A549 (cell line): ENCODE results near the gene ANO3. TPM values are rescaled to one million over a fixed set of nuclear protein-coding genes. Genes with fewer than 3 reads are reported as not detected.

Source experiments
- ATAC-seq, 2 experiments: fragments of 200-7000 bp in 1 of 2; fragments of >200 bp in 1 of 2; cut with Nextera tagmentation in 1 of 2; cut with Tn5 transposase in 1 of 2; 3 replicates each; pipeline versions ENCODE4 v1.8.0 to v1.9.1; 2018 to 2020; ENCODE audit warnings: mild to moderate bottlenecking in 1 of 2, moderate library complexity in 1 of 2
- CTCF ChIA-PET: fragments of 300-600 bp; sonication (Branson Sonifier 250); formaldehyde crosslinking; extraction: SDS; loops from one replicate; lab custom pipeline; 2021; ENCODE audit warnings: antibody characterized with exemption, inconsistent platforms; lab: Yijun Ruan, JAX
- POLR2A ChIA-PET: fragments of 350-600 bp; formaldehyde crosslinking; extraction: SDS; loops from one replicate; lab custom pipeline; 2021; ENCODE audit warnings: antibody characterized with exemption, inconsistent platforms; lab: Yijun Ruan, JAX
- DNase-seq, 2 experiments: peaks; one replicate each; pipeline versions ENCODE4 v3.0.0 to v3.0.0-alpha.2; 2011 to 2016; ENCODE audit warnings: low read depth in 1 of 2, low spot score in 1 of 2
- FAIRE-seq: peaks from 2 replicates; lab custom pipeline; 2011; peaks lifted over from hg19 to GRCh38; lab: Jason Lieb, UNC
- H3K27ac ChIP-seq, 2 experiments: fragments of >200 bp; sonication (Bioruptor Twin); formaldehyde crosslinking; 3 replicates each; pipeline ENCODE4 v1.5.1; 2016 to 2017
- H3K4me1 ChIP-seq: fragments of >200 bp; sonication (Bioruptor Twin); formaldehyde crosslinking; 3 replicates; pipeline ENCODE4 v1.6.1; 2016
- H3K4me2 ChIP-seq: fragments of >200 bp; sonication (Bioruptor Twin); formaldehyde crosslinking; 3 replicates; pipeline ENCODE4 v1.6.1; 2016
- H3K4me3 ChIP-seq: fragments of >200 bp; sonication (Bioruptor Twin); formaldehyde crosslinking; 3 replicates; pipeline ENCODE4 v1.5.1; 2016
- H3K9me3 ChIP-seq: fragments of >200 bp; sonication (Bioruptor Twin); formaldehyde crosslinking; 3 replicates; pipeline ENCODE4 v1.6.1; 2016
- ATOH8 ChIP-seq: fragments of 250-450 bp; sonication (Bioruptor Pico); IDR thresholded peaks from 2 replicates; pipeline ENCODE4 v1.5.0; 2020; ENCODE audit warnings: low read depth, mild to moderate bottlenecking, moderate library complexity
- BCL3 ChIP-seq: fragments of >200 bp; sonication (Bioruptor Twin); formaldehyde crosslinking; IDR thresholded peaks from 3 replicates; pipeline ENCODE4 v1.6.1; 2016
- CBX2 ChIP-seq: fragments of 200-600 bp; sonication (generic); IDR thresholded peaks from 2 replicates; pipeline ENCODE4 v1.6.1; 2016; ENCODE audit warnings: low read depth, mild to moderate bottlenecking, borderline replicate concordance
- CHD2 ChIP-seq: fragments of 150-350 bp; IDR thresholded peaks from 2 replicates; pipeline ENCODE4 v1.6.1; 2014; ENCODE audit warnings: low read length; ENCODE audit not compliant: partially characterized antibody
- CHD4 ChIP-seq: fragments of 200-600 bp; sonication (generic); IDR thresholded peaks from 2 replicates; pipeline ENCODE4 v1.6.1; 2016; ENCODE audit warnings: antibody characterized with exemption, mild to moderate bottlenecking, borderline replicate concordance
- E2F6 ChIP-seq: IDR thresholded peaks from 2 replicates; pipeline ENCODE4 v1.6.1; 2012; ENCODE audit warnings: low read depth, borderline replicate concordance
- EHMT2 ChIP-seq: fragments of 200-600 bp; sonication (generic); IDR thresholded peaks from 2 replicates; pipeline ENCODE4 v1.6.1; 2016; ENCODE audit warnings: antibody characterized with exemption, low read depth, mild to moderate bottlenecking, moderate library complexity
- HDAC2 ChIP-seq: fragments of 200-600 bp; sonication (generic); IDR thresholded peaks from 2 replicates; pipeline ENCODE4 v1.6.1; 2016
- HES2 ChIP-seq: fragments of >200 bp; sonication (Bioruptor Twin); formaldehyde crosslinking; IDR thresholded peaks from 2 replicates; pipeline ENCODE4 v1.6.1; 2016
- HEYL ChIP-seq: fragments of 250-450 bp; sonication (Bioruptor Pico); IDR thresholded peaks from 2 replicates; pipeline ENCODE4 v1.8.0; 2021; ENCODE audit warnings: mild to moderate bottlenecking, moderate library complexity
- HOXB13 ChIP-seq: fragments of 250-450 bp; sonication (Bioruptor Pico); IDR thresholded peaks from 2 replicates; pipeline ENCODE4 v1.5.0; 2020; ENCODE audit warnings: low read depth, mild to moderate bottlenecking, moderate library complexity
- HOXB5 ChIP-seq: fragments of 250-450 bp; sonication (Bioruptor Pico); IDR thresholded peaks from 2 replicates; pipeline ENCODE4 v1.5.0; 2020; ENCODE audit warnings: mild to moderate bottlenecking, moderate library complexity
- JUN ChIP-seq, 2 experiments: fragments of >200 bp; sonication (Bioruptor Twin); formaldehyde crosslinking; IDR thresholded peaks; 2 replicates in 1 of 2; 3 replicates in 1 of 2; pipeline ENCODE4 v1.6.1; 2016 to 2017
- KDM5A ChIP-seq: fragments of 200-600 bp; sonication (generic); IDR thresholded peaks from 2 replicates; pipeline ENCODE4 v1.6.1; 2016; ENCODE audit warnings: antibody characterized with exemption, mild to moderate bottlenecking
- MAFK ChIP-seq: fragments of 450-650 bp; IDR thresholded peaks from 2 replicates; pipeline ENCODE4 v1.6.1; 2014; ENCODE audit not compliant: partially characterized antibody
- NPAS2 ChIP-seq: fragments of 250-450 bp; sonication (Bioruptor Pico); IDR thresholded peaks from 2 replicates; pipeline ENCODE4 v1.8.0; 2022; ENCODE audit warnings: mild to moderate bottlenecking, moderate library complexity, borderline replicate concordance
- PBX3 ChIP-seq: IDR thresholded peaks from 2 replicates; pipeline ENCODE4 v1.6.1; 2012
- RAD21 ChIP-seq, 2 experiments: fragments of >200 bp in 1 of 2; sonication (Bioruptor Twin) in 1 of 2; formaldehyde crosslinking in 1 of 2; IDR thresholded peaks in 1 of 2; conservative IDR thresholded peaks in 1 of 2; 2 replicates in 1 of 2; 3 replicates in 1 of 2; pipeline ENCODE4 v1.6.1; 2012 to 2018; ENCODE audit warnings: inconsistent platforms in 1 of 2
- RCOR1 ChIP-seq: fragments of 150-350 bp; IDR thresholded peaks from 2 replicates; pipeline ENCODE4 v1.6.1; 2014; ENCODE audit warnings: antibody characterized with exemption, low read length, low read depth
- REST ChIP-seq: fragments of 200-600 bp; sonication (generic); IDR thresholded peaks from 2 replicates; pipeline ENCODE4 v1.6.1; 2016; ENCODE audit warnings: antibody characterized with exemption, mild to moderate bottlenecking, moderate library complexity
- TFCP2L1 ChIP-seq: fragments of 250-450 bp; sonication (Bioruptor Pico); IDR thresholded peaks from 2 replicates; pipeline ENCODE4 v1.5.0; 2021; ENCODE audit warnings: mild to moderate bottlenecking
- TP53 ChIP-seq: fragments of 250-450 bp; sonication (Bioruptor Pico); IDR thresholded peaks from 2 replicates; pipeline ENCODE4 v1.5.0; 2021; ENCODE audit warnings: mild to moderate bottlenecking, moderate library complexity
- ZSCAN20 ChIP-seq: fragments of 250-450 bp; sonication (Bioruptor Pico); IDR thresholded peaks from 2 replicates; pipeline ENCODE4 v1.8.0; 2022; ENCODE audit warnings: mild to moderate bottlenecking, moderate library complexity
- WGBS: methylation state at CpG from one replicate; pipeline ENCODE4 v1.1.6; 2017; ENCODE audit errors: missing lambda C conversion rate; 5-methylcytosine and 5-hydroxymethylcytosine counted together
- polyA plus RNA-seq, 4 experiments: library from polyadenylated mRNA; depleted of rRNA in 3 of 4; stranded (reverse); fragments of >200 nt; fragmentation: RNase III in 1 of 4; extraction: RNeasy Plus Mini Kit Qiagen cat#74134 plus additional on column Dnase treatment in 1 of 4; gene quantifications; 2 replicates in 3 of 4; 3 replicates in 1 of 4; pipeline ENCODE4 v1.2.3, GENCODE V29; 2011 to 2017

ANO3 gene
- polyA plus RNA-seq, 2 of the 4 experiments (the other 2 are of a cell fraction), result not detected

- FAIRE-seq (no peak), DNase-seq (no peak), ATAC-seq (no peak)
- no peak for TF ChIP-seq HES2
- no peak for TF ChIP-seq TP53 (CRISPR knock-in tag)
- no peak for TF ChIP-seq JUN (IDR thresholded peaks at IDR 0.05)
- TF ChIP-seq HEYL, result no peak
- no peak for TF ChIP-seq PBX3
- no peak for TF ChIP-seq HOXB13 (CRISPR knock-in tag)
- TF ChIP-seq EHMT2, result no peak
- no peak for TF ChIP-seq HOXB5 (CRISPR knock-in tag)
- Histone ChIP-seq H3K9me3 (no peaks in the 10 kb centered on the region), H3K4me2 (no peak overlapping the region), H3K4me3 (no peak overlapping the region), H3K27ac (no peak overlapping the region), H3K4me1 (no peaks in the 10 kb centered on the region)
- CTCF ChIA-PET, result no interaction called here
- 3% methylated on average over 1 of the region's 1 CpG for WGBS
- POLR2A ChIA-PET, result no interaction called here
These were observed 67.4 kb downstream of the ANO3 start for GRCh38 chr11:26399336-26399735.

- WGBS, result 42% methylated on average over 5 of the region's 5 CpGs
- FAIRE-seq (no peak), ATAC-seq (no peak), DNase-seq (no peak)
- H3K27ac ChIP-seq, result no peak overlapping the region
- no peak overlapping the region for H3K4me2 ChIP-seq
- H3K4me3 ChIP-seq, result no peak overlapping the region
- TF ChIP-seq NPAS2 (CRISPR knock-in tag) (no peak), CHD4 (no peak), REST (no peak), MAFK (peak; percentile 82)
- H3K9me3 ChIP-seq, result no peaks in the 10 kb centered on the region
- CTCF ChIA-PET, result no interaction called here
- H3K4me1 ChIP-seq, result no peaks in the 10 kb centered on the region
- POLR2A ChIA-PET, result no interaction called here
These were observed 78.9 kb downstream of the ANO3 start for GRCh38 chr11:26410706-26411366.

GRCh38 chr11:26412955-26413354, 81.0 kb downstream of the ANO3 start:
- DNase-seq (no peak), ATAC-seq (no peak), FAIRE-seq (no peak)
- Histone ChIP-seq H3K4me2 (no peak overlapping the region), H3K27ac (no peak overlapping the region), H3K4me3 (no peak overlapping the region), H3K9me3 (no peaks in the 10 kb centered on the region), H3K4me1 (no peaks in the 10 kb centered on the region)
- CTCF ChIA-PET, result no interaction called here
- 0% methylated on average over 1 of the region's 1 CpG for WGBS
- POLR2A ChIA-PET, result no interaction called here
- no peak for TF ChIP-seq KDM5A
- no peak for TF ChIP-seq ZSCAN20 (CRISPR knock-in tag)
- TF ChIP-seq MAFK, result no peak
- TF ChIP-seq CBX2, result no peak
- no peak for TF ChIP-seq HES2
- no peak for TF ChIP-seq TFCP2L1 (CRISPR knock-in tag)
- no peak for TF ChIP-seq HDAC2
- TF ChIP-seq ATOH8 (CRISPR knock-in tag), result no peak
- no peak for TF ChIP-seq BCL3
- no peak for TF ChIP-seq RAD21 (conservative IDR thresholded peaks at IDR 0.05 in 1 of 2, IDR thresholded peaks at IDR 0.05 in 1 of 2)
- no peak for TF ChIP-seq CHD2
- TF ChIP-seq E2F6, result no peak
- no peak for TF ChIP-seq RCOR1
